Mammary epithelial cell (primary cell): Measurements from ENCODE around the gene RAB15.

Source experiments
- EZH2 ChIP-seq: IDR thresholded peaks from 2 replicates; pipeline ENCODE4 v1.6.1; 2012; ENCODE audit warnings: low read length, inconsistent platforms, borderline replicate concordance
- TF ChIP-seq, protein P1 (sequence below), 2 donors: IDR thresholded peaks in 1 of 2; conservative IDR thresholded peaks in 1 of 2; 2 replicates each; pipeline ENCODE4 v1.5.1; 2011 to 2012; ENCODE audit warnings: inconsistent platforms in 2 of 2, low read length in 2 of 2, mild to moderate bottlenecking in 2 of 2, control low read depth in 1 of 2, low read depth in 1 of 2; ENCODE audit not compliant: insufficient read depth in 1 of 2; ENCODE audit errors: extremely low read depth in 1 of 2

DNA sequence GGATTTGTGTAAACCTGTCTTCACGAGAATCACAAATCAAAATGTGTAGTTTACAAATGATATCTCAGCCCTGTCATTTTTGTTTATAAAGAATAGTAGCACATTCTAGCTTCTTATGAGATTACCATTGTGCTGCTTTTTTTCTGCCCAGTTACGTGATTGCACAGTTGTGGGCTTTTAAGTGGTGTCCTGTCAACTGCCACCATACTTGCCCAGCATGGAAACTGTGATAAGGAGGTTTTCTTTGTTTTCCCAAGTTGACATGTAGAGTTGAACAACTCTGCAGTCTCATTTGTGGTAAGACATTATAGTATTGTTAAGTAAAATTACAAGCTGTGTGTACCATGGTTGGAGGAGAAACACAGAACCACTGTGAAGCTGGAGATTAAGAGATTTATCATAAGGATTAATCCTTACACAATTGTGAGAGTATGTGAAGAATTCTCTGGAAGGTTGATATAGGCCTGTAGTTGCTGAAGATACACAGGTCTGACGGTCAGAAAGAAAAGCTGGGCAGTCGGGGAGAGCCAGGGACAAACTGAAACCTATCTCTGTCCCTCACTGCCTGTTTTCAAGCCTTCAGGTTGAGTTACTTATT lies 45.6 kb downstream of the RAB15 start:
- TF ChIP-seq, protein P1, sequence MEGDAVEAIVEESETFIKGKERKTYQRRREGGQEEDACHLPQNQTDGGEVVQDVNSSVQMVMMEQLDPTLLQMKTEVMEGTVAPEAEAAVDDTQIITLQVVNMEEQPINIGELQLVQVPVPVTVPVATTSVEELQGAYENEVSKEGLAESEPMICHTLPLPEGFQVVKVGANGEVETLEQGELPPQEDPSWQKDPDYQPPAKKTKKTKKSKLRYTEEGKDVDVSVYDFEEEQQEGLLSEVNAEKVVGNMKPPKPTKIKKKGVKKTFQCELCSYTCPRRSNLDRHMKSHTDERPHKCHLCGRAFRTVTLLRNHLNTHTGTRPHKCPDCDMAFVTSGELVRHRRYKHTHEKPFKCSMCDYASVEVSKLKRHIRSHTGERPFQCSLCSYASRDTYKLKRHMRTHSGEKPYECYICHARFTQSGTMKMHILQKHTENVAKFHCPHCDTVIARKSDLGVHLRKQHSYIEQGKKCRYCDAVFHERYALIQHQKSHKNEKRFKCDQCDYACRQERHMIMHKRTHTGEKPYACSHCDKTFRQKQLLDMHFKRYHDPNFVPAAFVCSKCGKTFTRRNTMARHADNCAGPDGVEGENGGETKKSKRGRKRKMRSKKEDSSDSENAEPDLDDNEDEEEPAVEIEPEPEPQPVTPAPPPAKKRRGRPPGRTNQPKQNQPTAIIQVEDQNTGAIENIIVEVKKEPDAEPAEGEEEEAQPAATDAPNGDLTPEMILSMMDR (conservative IDR thresholded peaks at IDR 0.05 in 1 of 2, IDR thresholded peaks at IDR 0.05 in 1 of 2; ENCODE audit: extremely low read depth in 1 of 2, insufficient read depth in 1 of 2, low read depth in 1 of 2, low read length in 2 of 2): no peak
- no peak for TF ChIP-seq EZH2
